NOMO-1 treated with DMSO at 0.1 percent for 48 hours (cell line): ENCODE data around the gene MND1.

Source experiments
- DNase-seq: peaks from one replicate; lab custom pipeline; 2025; ENCODE audit not compliant: unreplicated experiment; lab: John Stamatoyannopoulos, UW

MND1 gene

GRCh38 chr4:153346031-153346430 lies 1.5 kb downstream of the MND1 start:
- no peak for DNase-seq

- DNase-seq = no peak
Measured at GRCh38 chr4:153346563-153346962, 2.1 kb downstream of the MND1 start.

GRCh38 chr4:153347117-153347516 lies 2.6 kb downstream of the MND1 start:
- DNase-seq = no peak

- DNase-seq = no peak
Measured at GRCh38 chr4:153348006-153348405, 3.5 kb downstream of the MND1 start.

GRCh38 chr4:153349206-153349805 lies 4.8 kb downstream of the MND1 start:
- DNase-seq = no peak

- DNase-seq = no peak
Measured at GRCh38 chr4:153362184-153362583, 17.7 kb downstream of the MND1 start.

- no peak for DNase-seq
Measured at GRCh38 chr4:153364061-153364460, 19.6 kb downstream of the MND1 start.

GRCh38 chr4:153365003-153365402 lies 20.5 kb downstream of the MND1 start:
- no peak for DNase-seq

GRCh38 chr4:153366486-153366885 lies 22.0 kb downstream of the MND1 start:
- no peak for DNase-seq

- DNase-seq = no peak
Measured at GRCh38 chr4:153367092-153367491, 22.6 kb downstream of the MND1 start.

GRCh38 chr4:153369021-153369420 lies 24.5 kb downstream of the MND1 start:
- no peak for DNase-seq

GRCh38 chr4:153371701-153372234 lies 27.3 kb downstream of the MND1 start:
- DNase-seq = no peak

- DNase-seq = no peak
Measured at GRCh38 chr4:153372967-153373562, 28.6 kb downstream of the MND1 start.

- DNase-seq = no peak
Measured at GRCh38 chr4:153374442-153374841, 30.0 kb downstream of the MND1 start.

GRCh38 chr4:153375303-153375702 lies 30.8 kb downstream of the MND1 start:
- no peak for DNase-seq

GRCh38 chr4:153383131-153383530 lies 38.6 kb downstream of the MND1 start:
- DNase-seq = no peak

GRCh38 chr4:153384160-153384559 lies 39.7 kb downstream of the MND1 start:
- no peak for DNase-seq

- no peak for DNase-seq
Measured at GRCh38 chr4:153385784-153386183, 41.3 kb downstream of the MND1 start.

GRCh38 chr4:153387981-153388380 lies 43.5 kb downstream of the MND1 start:
- DNase-seq = no peak

GRCh38 chr4:153393397-153393796 lies 48.9 kb downstream of the MND1 start:
- no peak for DNase-seq

- no peak for DNase-seq
Measured at GRCh38 chr4:153394945-153395344, 50.5 kb downstream of the MND1 start.

GRCh38 chr4:153398713-153399112 lies 54.2 kb downstream of the MND1 start:
- DNase-seq = no peak

- DNase-seq = no peak
Measured at GRCh38 chr4:153399358-153399757, 54.9 kb downstream of the MND1 start.
